T-helper 1 cell (primary cell): ENCODE results near the gene ITIH3.
A peak's percentile ranks its signal among the peaks of the same experiment; 100 is the strongest.
"Not testable (repeated sequence)": the region's sequence is repeated elsewhere in the genome, so short reads cannot be mapped to it uniquely, and the experiment has no call there.

Experiments
- DNase-seq, 5 donors: peaks; one replicate each; pipeline ENCODE4 v3.0.0-alpha.2; 2012 to 2020
- total RNA-seq, 4 donors: gene quantifications; one replicate each; lab custom pipeline; 2026; lab: John Stamatoyannopoulos, UW

Gene ITIH3, protein sequence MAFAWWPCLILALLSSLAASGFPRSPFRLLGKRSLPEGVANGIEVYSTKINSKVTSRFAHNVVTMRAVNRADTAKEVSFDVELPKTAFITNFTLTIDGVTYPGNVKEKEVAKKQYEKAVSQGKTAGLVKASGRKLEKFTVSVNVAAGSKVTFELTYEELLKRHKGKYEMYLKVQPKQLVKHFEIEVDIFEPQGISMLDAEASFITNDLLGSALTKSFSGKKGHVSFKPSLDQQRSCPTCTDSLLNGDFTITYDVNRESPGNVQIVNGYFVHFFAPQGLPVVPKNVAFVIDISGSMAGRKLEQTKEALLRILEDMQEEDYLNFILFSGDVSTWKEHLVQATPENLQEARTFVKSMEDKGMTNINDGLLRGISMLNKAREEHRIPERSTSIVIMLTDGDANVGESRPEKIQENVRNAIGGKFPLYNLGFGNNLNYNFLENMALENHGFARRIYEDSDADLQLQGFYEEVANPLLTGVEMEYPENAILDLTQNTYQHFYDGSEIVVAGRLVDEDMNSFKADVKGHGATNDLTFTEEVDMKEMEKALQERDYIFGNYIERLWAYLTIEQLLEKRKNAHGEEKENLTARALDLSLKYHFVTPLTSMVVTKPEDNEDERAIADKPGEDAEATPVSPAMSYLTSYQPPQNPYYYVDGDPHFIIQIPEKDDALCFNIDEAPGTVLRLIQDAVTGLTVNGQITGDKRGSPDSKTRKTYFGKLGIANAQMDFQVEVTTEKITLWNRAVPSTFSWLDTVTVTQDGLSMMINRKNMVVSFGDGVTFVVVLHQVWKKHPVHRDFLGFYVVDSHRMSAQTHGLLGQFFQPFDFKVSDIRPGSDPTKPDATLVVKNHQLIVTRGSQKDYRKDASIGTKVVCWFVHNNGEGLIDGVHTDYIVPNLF
- 0 reads per million in 4 donors for total RNA-seq

DNA sequence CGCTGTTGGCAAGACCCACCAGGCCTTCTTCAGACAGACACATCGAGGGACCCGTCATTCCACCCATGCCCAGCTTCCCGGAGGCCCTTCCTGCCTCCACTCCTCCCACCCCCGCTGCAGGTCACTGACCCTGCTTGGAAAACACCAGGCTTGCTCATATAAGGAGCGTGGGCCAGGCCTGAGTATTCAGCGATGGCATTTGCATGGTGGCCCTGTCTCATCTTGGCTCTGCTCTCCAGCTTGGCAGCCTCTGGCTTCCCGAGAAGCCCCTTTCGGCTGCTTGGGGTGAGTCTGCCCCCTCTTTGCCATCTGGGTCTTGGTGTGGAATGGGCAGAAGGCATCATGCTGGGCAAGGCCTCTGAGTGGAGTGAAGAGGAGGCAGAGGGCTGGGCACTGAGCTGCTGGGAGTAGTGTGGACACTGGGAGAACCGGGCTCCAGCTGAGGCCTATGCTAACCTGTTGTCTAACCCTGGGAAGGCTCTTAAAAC, at the start of gene ITIH3:
ITIH3 (plus strand) TSS at position 185 of the 488 bp plus-strand sequence; CDS start at position 193, 8 bp downstream.
- no peak for DNase-seq

DNA sequence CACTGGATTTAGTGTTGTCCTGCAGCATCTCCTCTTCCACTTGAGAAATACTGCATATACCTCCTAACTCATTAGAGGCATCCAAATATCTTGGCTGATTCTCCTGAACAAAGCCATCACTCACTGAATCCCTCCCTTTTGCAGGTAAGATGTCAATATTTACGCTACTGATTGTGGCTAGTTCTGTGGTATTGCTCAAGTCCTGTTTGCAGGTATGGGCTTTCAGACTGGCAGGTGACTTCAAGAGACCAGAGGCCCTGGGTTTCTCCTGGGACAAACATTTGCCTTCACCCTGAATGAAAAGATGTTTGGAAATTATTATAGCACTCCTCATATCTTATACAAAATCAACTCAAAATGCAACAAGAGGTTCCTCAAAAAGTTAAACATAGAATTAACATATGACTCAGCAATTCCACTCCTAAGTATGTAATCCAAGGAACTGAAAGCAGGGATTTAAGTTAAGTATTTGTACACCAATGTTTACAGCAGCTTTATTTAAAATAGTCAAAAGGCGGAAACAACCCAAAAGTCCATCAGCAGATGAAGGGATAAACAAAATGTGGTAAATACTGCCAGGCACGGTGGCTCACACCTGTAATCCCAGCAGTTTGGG, 42.4 kb upstream of the ITIH3 start:
- no peak for DNase-seq

DNA sequence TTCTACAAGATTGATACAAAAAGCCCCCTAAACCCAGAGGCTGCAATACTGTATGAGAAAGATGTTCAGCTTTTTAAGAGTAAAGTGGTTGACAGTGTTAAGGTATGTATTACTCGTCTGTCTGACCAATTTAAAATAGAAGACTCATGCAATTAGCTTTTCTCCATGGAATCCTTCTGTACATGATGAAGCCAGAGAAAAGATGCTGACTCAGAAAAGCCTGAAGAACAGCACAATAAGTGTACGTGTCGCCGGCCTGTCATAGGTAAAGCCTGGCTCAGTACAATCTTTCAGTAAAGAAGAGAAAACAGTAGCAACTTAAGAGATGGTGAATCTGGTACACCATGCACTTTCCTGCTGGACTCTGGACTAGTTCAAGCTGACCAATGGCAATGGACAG, 40.2 kb upstream of the ITIH3 start:
- no peak for DNase-seq

DNA sequence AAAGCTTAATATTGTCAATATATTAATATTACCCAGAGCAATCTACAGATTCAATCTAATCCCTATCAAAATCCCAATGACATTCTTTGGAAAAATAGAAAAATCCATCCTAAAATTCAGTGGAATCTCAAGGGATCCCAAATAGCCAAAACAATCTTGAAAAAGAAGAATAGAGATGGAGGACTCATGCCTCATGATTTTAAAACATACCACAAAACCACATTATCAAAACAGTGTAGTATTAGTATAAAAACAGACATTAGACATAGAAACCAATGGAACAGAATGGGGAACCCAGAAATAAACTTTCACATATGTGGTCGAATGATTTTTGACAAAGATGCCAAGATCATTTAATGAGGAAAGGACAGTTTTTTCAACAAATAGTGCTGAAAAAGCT, 38.5 kb upstream of the ITIH3 start:
- DNase-seq, result no peak

DNA sequence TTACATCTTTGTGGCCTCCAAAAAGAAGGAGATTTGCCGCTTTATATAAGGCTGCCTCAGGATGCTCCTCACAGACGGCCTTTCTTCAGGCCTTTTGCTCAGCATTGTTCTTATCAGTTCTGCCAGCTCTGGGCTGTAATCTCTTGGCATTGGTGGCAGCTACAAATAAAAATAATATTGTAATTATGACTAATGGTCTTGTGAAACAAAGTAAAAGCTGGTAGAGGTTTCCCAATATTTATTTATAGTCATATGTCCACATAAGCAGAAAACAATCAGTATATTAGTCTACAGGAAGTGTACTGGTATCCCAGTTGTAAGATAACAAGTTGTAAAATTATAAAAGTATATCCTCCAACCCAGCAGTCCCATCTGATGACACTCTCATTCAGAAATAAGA, 31.1 kb upstream of the ITIH3 start:
- no peak for DNase-seq

DNA sequence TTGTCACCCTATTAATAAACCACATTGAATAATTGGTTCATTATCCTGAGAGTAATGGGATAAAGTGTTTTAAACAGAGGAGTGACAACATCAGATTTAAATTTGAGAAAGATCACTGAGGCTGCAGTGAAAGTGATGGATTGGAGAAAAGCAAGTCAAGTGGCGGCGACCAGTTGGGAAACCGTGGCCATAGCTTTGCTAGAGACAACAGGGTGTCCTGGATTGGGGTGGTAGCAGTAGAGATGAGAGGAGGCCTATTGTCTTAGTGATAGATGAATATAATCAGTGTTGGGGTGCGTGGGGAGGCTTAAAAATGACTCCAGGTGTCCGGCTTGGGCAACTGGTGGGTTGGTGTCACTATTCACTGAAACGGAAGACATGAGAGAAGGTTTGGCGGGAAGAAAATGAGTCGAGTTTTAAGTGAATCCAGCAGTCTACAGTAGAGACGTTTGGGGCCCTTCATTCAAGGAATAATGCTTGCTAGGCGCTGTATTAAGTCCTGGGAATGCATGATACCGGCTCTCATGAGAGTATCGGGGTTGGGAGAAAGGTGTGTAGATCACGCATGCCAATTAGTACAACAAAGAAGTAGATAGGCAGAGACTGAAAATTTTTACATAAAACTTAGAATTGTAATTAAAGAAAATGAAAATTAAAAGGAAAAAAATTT, 24.7 kb upstream of the ITIH3 start:
- no peak for DNase-seq

DNA sequence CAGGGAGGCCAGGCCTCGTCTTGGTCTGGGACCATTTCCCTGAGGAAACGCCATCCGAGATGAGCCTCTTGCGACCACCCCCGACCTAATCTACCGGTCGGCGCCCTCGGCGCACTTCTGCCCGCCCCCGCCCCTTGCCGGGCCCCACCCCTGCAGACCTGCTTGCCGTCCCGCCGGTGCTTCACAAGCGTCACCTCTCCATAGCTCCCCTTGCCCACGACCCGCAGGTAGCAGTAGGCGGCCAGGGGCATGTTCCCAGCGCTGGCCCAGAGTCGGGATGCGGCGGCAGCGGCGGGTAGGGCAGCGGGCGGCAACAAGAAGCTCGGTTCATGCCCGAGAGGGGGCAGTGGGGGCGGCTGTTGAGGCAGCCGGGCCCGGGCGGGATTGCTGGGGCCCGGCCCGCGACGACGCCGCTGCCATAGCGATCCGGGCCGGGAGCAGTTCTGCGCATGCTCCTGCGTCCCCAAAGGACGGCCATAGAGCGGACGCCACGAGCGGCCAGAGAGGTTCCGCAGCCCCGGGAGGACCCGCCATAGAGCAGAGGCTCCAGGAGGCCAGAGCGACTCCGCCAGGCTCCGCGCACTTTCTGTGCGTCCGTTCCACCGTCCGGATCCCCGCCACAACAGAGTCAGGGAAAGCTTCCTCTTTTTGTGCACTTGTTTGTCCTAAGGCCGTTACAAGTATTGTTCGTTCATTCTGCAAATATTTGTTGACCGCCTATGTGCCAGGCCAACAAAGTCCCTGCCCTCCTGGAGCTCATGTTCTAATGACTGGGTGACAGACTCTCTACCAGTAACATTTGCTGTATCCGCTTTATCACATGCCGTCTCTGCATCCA, 23.9 kb upstream of the ITIH3 start, which contains the start of gene NEK4:
NEK4 (minus strand) TSS at position 445 of the 838 bp plus-strand sequence; CDS start at position 251, 194 bp downstream.
- peak; percentile 59 to 89 (median 69) for DNase-seq

DNA sequence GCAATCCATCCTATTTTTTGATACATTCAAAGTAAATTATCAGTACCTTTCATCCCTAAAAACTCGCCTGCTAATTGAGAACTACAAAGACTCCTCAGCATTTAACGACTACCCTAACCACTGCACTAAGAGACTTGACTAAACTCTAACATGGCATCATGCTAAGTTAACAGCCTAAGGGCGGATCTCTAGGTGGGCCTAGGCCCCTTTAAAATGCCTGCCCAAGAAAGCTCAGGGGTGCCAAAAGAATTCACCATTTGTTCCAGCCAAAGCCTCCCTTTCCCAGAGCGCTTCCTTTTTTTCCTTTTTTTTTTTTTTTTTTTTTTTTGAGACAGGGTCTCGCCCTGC, 23.3 kb upstream of the ITIH3 start:
- DNase-seq, result no peak

DNA sequence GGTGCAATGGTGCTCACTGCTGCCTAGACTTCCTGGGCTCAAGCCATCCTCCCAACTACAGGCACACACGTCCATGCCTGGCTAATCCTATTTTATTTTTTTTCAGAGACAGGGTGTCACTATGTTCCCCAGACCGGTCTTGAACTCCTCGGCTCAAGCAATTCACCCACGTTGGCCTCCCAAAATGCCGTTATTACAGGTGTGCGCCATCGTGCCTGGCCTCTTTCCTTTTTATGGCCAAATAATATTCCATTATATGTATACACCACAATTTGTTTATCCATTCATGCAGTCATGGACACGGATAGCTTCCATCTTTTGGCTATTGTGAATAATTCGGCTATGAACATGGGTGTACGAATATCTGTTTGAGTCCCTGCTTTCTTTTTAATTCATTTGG, 22.9 kb upstream of the ITIH3 start:
- no peak for DNase-seq

DNA sequence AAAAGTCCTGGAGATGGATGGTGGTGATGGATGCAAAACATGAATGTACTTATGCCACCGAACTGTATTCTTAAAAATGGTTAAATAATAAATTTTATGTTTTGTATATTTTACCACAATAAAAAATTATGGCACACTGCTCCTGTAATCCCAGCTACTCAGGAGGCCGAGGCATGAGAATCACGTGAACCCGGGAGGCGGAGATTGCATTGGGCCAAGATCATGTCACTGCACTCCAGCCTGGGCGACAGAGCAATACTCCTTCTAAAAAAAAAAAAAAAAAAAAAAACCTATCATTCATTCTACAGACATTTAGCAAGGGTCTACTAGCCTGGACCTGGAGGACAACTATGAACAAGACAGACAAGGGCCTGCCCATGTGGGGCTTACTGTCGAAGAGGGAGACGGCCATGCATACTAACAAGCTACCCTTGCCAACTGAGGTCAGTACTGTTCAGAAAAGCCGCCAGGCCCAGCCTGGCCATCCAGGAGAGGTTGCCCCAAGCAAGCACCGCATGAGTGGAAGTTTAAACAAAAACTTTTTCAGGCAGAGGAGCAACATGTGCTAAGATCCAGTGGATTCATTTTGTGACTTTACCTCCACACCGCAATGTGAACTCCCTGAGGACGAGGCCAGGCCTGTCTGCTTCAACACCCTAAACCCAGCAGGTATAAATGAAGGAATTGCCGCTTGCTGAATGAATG, 21.1 kb upstream of the ITIH3 start:
- DNase-seq, result no peak

DNA sequence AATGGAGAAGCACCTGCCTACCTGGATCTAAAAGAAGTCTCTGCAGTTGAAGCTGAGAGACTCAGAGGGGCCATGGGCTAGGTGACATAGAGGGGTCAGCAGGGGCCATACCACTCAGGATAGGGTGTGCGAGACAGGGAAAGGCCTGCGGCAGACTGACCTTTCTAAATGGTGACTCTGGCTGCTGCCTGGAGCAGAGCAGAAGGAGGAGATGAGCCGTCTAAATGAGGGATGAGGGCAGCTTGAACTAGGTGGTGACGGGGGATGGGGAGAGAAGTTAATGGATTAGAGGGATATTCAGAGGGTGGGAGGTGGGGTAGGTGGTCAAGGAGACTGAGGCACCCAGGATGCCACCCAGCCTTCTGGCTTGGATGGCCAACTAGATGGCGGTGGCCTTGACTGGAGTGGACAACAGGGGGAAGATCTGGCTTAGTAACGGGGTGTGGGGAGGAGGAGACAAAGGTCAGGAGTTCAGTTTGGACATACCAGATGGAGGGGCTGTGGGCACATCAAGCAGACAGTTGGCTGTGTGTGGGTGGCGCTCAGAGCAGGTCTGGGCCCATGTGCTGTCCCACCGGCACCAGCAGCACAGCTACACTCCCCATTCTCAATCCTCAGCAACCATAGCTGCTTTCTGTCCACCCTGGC, 20.4 kb upstream of the ITIH3 start:
- no peak for DNase-seq

DNA sequence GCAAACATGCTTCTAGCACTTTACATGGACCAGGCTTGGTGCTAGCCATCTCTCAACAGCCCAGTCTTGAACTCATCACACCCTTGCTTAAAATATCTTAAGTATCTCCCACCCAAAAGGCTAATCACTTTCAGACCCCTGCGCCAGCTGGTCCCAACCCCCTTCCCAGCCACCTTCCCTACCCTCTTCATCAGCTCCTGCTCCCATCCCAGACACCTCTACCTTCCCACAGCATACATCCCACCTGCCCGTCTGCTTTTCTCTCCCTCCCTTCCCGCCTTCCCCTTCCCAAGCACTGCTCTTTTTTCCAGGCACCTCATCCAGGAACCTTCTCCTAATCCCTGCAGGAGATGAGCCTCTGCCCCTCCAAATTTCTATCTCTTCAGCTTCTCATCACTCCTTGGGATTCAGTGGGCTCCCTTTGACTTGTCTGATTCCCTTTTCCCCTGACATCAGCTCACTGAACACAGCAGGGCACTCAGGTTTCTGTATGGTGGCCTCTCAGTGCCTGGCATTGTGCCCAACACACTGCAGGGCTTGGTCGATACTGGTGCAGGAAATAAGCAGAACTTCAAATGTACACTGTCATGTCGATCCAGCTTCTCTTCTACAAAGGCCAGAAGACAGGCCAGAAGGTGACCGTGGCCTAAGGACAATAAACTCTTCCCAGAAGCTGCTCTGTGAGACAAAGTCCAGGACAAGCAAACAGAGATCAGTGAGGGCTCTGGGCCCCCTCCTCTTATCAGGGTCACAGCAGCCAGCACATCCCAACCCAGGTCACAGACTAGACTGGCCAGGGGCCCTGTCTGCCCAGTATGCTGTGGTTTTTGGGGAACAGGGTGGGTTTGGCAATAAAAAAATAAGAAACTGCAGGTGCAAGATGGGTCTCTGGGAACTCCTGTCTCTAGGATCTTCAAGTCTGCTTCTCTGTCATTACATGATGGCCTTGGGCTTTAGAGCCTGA, 19.4 kb upstream of the ITIH3 start:
- no peak for DNase-seq

DNA sequence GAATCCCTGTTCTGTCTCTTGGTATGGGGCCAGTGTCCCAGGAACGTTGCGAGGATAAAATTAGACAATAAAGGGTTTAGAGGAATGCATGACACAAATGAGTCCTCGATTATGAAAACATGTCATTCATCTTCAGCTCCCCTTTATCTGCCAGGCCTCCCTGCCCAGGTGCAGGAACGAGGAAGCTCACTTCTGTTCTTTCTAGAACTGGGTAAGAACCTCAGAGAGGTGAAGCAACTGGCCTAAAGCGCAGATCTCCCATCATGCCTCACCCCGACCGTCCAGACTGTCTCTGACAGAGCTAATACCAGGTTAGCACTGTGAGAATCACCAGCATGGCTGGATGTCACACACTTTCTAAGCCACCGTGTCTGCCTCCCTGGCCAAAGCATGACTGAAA, 18.7 kb upstream of the ITIH3 start:
- DNase-seq, result no peak

DNA sequence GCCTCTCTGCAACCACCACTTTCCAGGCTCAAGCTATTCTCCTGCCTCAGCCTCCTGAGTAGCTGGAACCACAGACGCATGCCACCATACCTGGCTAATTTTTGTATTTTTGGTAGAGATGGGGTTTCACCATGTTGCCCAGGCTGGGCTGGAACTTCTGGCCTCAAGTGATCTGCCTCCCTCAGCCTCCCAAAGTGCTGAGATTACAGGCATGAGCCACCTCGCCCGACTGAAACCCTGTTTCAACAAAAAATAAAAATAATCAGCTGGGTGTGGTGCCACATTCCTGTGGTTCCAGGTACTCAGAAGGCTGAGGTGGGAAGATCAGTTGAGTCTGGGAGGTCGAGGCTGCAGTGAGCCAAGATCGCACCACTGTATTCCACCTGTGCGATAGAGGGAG, 18.1 kb upstream of the ITIH3 start:
- not testable (repeated sequence) for DNase-seq

DNA sequence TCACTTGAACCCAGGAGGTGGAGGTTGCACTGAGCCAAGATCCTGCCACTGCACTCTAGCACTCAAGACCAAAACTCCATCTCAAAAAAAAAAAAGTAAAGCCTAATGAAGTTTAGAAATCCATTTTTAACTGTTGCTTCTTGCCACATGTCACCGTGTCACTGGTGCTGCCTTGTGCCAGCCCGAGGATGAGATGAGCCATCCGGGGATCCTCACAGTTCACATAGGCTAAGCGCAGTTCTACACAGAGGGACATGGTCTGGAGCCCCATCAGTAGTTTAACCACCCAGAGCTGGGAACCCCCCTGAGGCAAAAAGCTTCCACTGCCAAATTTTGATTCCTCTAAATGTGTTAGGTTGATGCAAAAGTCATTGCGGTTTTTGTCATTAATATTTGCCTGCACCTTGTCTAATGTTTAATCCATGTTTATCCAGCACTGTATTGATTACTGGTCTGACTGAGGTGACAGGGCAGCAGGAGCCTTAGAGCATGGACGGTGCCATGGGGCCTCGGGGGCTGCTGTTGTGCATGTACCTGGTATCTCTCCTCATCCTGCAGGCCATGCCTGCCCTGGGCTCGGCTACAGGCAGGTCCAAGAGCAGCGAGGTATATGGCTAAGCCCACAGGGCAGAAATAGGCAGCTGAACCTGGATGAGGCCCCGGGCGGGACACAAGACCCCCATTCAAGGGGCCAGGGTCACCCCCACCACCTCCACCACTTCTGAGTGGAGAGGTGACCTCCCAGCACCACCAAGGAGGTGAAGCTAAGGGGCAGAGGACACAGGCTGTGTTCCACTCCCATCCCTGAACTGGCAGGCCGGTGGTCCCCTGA, 17.3 kb upstream of the ITIH3 start, which contains the start of gene ITIH1:
ITIH1 (plus strand) TSS at position 473 of the 832 bp plus-strand sequence; CDS start at position 490, 17 bp downstream.
- DNase-seq, result no peak

DNA sequence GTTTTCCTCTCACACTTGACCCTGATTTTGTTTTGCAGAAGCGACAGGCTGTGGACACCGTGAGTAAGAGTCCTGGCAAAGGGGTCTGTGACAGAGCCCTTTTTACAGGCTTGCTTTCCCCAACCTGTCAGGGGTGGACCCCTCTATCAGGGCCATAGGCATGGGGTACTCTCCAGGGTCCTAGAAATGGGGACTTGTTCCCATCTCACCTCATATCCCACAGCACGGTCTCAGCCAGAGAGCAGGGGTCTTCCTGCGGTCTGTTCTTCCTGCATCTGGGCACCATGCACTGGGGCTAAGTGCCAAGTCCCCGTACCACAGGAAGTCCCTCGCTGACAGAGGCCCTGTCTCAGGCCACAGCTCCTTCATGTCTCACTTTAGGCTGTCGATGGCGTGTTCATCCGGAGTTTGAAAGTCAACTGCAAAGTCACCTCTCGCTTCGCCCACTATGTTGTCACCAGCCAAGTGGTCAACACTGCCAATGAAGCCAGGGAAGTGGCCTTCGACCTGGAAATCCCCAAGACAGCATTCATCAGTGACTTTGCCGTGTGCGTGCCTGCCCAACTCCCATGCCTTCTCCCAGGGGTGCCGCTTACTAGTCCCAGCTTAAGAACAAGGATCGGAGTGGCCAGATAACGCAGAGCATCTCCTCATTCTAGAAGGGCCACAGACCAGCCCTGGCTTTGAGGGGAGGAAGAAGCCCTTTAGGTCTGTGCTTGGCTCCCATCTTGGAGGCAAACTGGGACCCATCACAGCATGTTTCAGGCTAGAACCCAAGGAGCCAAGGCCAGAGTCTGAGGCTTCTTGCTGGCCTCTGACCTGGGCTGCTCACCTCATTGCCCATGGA, 16.4 kb upstream of the ITIH3 start:
- no peak for DNase-seq
